PC-9 (cell line): ENCODE measurements around the gene SLC9A3.

Source experiments
- CTCF ChIP-seq: fragments of 200-600 bp; sonication (generic); conservative IDR thresholded peaks from 2 replicates; pipeline ENCODE4 v1.6.1; 2017; ENCODE audit warnings: mixed run types, antibody characterized with exemption, mild to moderate bottlenecking, moderate library complexity
- EZH2 ChIP-seq: fragments of 200-600 bp; sonication (generic); IDR thresholded peaks from 2 replicates; pipeline ENCODE4 v1.8.0; 2017; ENCODE audit warnings: antibody characterized with exemption, low read depth

- TF ChIP-seq CTCF = no peak
- no peak for TF ChIP-seq EZH2
Observed at GRCh38 chr5:434443-435146, 89.7 kb downstream of the SLC9A3 start.
